HepG2 (cell line): ENCODE data around the gene SMARCC1. TPM values are rescaled to one million over a fixed set of nuclear protein-coding genes. Genes with fewer than 3 reads are reported as not detected.
A peak's percentile ranks its signal among the peaks of the same experiment; 100 is the strongest.

Experiments
- CHCHD3 ChIP-seq: sonication (generic); formaldehyde crosslinking; IDR thresholded peaks from 2 replicates; pipeline ENCODE4 v1.8.0; 2022; ENCODE audit warnings: mild to moderate bottlenecking, missing genetic modification reagents, moderate library complexity
- CHD4 ChIP-seq: fragments of 200-600 bp; sonication (generic); IDR thresholded peaks from 2 replicates; pipeline ENCODE4 v1.7.0; 2017; ENCODE audit warnings: mild to moderate bottlenecking, low read length, borderline replicate concordance
- ERF ChIP-seq: IDR thresholded peaks from 2 replicates; pipeline ENCODE4 v1.6.1; 2018; ENCODE audit warnings: missing biosample characterization, missing genetic modification reagents
- FOXO1 ChIP-seq: sonication (generic); formaldehyde crosslinking; IDR thresholded peaks from 2 replicates; pipeline ENCODE4 v1.4.0; 2020; ENCODE audit warnings: missing genetic modification reagents
- GPN1 ChIP-seq: sonication (generic); formaldehyde crosslinking; IDR thresholded peaks from 2 replicates; pipeline ENCODE4 v1.5.1; 2020; ENCODE audit warnings: missing genetic modification reagents, borderline replicate concordance
- KMT2A ChIP-seq: sonication (generic); formaldehyde crosslinking; IDR thresholded peaks from 2 replicates; pipeline ENCODE4 v1.4.0; 2020; ENCODE audit warnings: missing genetic modification reagents
- MBNL3 ChIP-seq: fragments of 250-450 bp; sonication (Bioruptor Pico); conservative IDR thresholded peaks from 2 replicates; pipeline ENCODE4 v1.8.0; 2022; ENCODE audit warnings: mild to moderate bottlenecking, inconsistent platforms
- PAF1 ChIP-seq: IDR thresholded peaks from 2 replicates; pipeline ENCODE4 v1.6.1; 2016; ENCODE audit warnings: missing genetic modification reagents, missing compliant biosample characterization
- PHF21A ChIP-seq: sonication (generic); formaldehyde crosslinking; IDR thresholded peaks from 2 replicates; pipeline ENCODE4 v1.5.0; 2020; ENCODE audit warnings: mild to moderate bottlenecking, missing genetic modification reagents
- POGZ ChIP-seq: sonication (generic); formaldehyde crosslinking; IDR thresholded peaks from 2 replicates; pipeline ENCODE4 v1.4.0; 2020; ENCODE audit warnings: mild to moderate bottlenecking, missing genetic modification reagents
- RORA ChIP-seq: sonication (generic); formaldehyde crosslinking; IDR thresholded peaks from 2 replicates; pipeline ENCODE4 v1.5.0; 2020; ENCODE audit warnings: mild to moderate bottlenecking, missing genetic modification reagents, moderate library complexity
- SMAD3 ChIP-seq: sonication (generic); formaldehyde crosslinking; IDR thresholded peaks from 2 replicates; pipeline ENCODE4 v1.4.0; 2020; ENCODE audit warnings: missing genetic modification reagents
- TOE1 ChIP-seq: sonication (generic); formaldehyde crosslinking; IDR thresholded peaks from 2 replicates; pipeline ENCODE4 v1.4.0; 2020; ENCODE audit warnings: mild to moderate bottlenecking, missing genetic modification reagents
- ZBTB1 ChIP-seq: sonication (generic); formaldehyde crosslinking; IDR thresholded peaks from 2 replicates; pipeline ENCODE4 v1.4.0; 2020; ENCODE audit warnings: missing genetic modification reagents, borderline replicate concordance
- ZBTB33 ChIP-seq: sonication (generic); formaldehyde crosslinking; IDR thresholded peaks from 2 replicates; pipeline ENCODE4 v1.4.0; 2020; ENCODE audit warnings: missing genetic modification reagents
- ZC3H13 ChIP-seq: sonication (generic); formaldehyde crosslinking; IDR thresholded peaks from 2 replicates; pipeline ENCODE4 v1.8.1; 2023; ENCODE audit warnings: mild to moderate bottlenecking, missing genetic modification reagents, moderate library complexity
- ZNF44 ChIP-seq: sonication (generic); formaldehyde crosslinking; IDR thresholded peaks from 2 replicates; pipeline ENCODE4 v1.5.1; 2020; ENCODE audit warnings: mild to moderate bottlenecking, missing genetic modification reagents
- ZNF558 ChIP-seq: sonication (generic); formaldehyde crosslinking; IDR thresholded peaks from 2 replicates; pipeline ENCODE4 v1.9.0; 2022; ENCODE audit warnings: mild to moderate bottlenecking, missing genetic modification reagents, borderline replicate concordance
- ZNF839 ChIP-seq: sonication (generic); formaldehyde crosslinking; IDR thresholded peaks from 2 replicates; pipeline ENCODE4 v1.4.0; 2020; ENCODE audit warnings: missing genetic modification reagents, mild to moderate bottlenecking, borderline replicate concordance
- ZNF879 ChIP-seq: sonication (generic); formaldehyde crosslinking; IDR thresholded peaks from 2 replicates; pipeline ENCODE4 v1.8.1; 2023; ENCODE audit warnings: missing genetic modification reagents
- ZSCAN25 ChIP-seq: sonication (generic); formaldehyde crosslinking; IDR thresholded peaks from 2 replicates; pipeline ENCODE4 v1.8.0; 2022; ENCODE audit warnings: mild to moderate bottlenecking, missing genetic modification reagents
- polyA plus RNA-seq, 8 experiments: library from polyadenylated mRNA; depleted of rRNA in 3 of 8; stranded (reverse) in 7 of 8; unstranded in 1 of 8; fragments of >200 nt; fragmentation: Illumina TruSeq in 4 of 8; extraction: Trizol in 4 of 8; gene quantifications; 2 replicates each; pipeline versions ENCODE4 v1.2.1 to v1.2.3, GENCODE V29; 2011 to 2016; ENCODE audit warnings: low read depth in 4 of 8, missing spikeins in 1 of 8, mixed read lengths in 1 of 8; ENCODE audit not compliant: insufficient read depth in 1 of 8
- total RNA-seq, 5 experiments: library from RNA; depleted of rRNA; stranded (reverse); fragments of >200 nt; fragmentation: Illumina TruSeq; extraction: Trizol; gene quantifications; 2 replicates each; pipeline ENCODE4 v1.2.3, GENCODE V29; 2016; ENCODE audit warnings: low read depth in 1 of 5
- TF ChIP-seq, protein P1 (sequence below): sonication (generic); formaldehyde crosslinking; IDR thresholded peaks from 2 replicates; pipeline ENCODE4 v1.8.0; 2022; ENCODE audit warnings: mild to moderate bottlenecking, missing genetic modification reagents, moderate library complexity
- TF ChIP-seq, protein P2 (sequence below): sonication (generic); formaldehyde crosslinking; IDR thresholded peaks from 2 replicates; pipeline ENCODE4 v1.4.0; 2020; ENCODE audit warnings: missing genetic modification reagents
- TF ChIP-seq, protein P3 (sequence below): IDR thresholded peaks from 2 replicates; pipeline ENCODE4 v1.6.1; 2016
- TF ChIP-seq, protein P4 (sequence below): sonication (generic); formaldehyde crosslinking; IDR thresholded peaks from 2 replicates; pipeline ENCODE4 v1.9.0; 2021; ENCODE audit warnings: missing genetic modification reagents, mild to moderate bottlenecking, borderline replicate concordance
- TF ChIP-seq, protein P5 (sequence below): IDR thresholded peaks from 2 replicates; pipeline ENCODE4 v1.6.1; 2016; ENCODE audit warnings: mild to moderate bottlenecking, missing biosample characterization, missing genetic modification reagents

Gene SMARCC1
- total and polyA plus RNA-seq, 2 of the 13 experiments (the other 11 are each of a cell fraction or from before 2014, with no cell fraction given): 47.9 to 58.4 TPM

DNA sequence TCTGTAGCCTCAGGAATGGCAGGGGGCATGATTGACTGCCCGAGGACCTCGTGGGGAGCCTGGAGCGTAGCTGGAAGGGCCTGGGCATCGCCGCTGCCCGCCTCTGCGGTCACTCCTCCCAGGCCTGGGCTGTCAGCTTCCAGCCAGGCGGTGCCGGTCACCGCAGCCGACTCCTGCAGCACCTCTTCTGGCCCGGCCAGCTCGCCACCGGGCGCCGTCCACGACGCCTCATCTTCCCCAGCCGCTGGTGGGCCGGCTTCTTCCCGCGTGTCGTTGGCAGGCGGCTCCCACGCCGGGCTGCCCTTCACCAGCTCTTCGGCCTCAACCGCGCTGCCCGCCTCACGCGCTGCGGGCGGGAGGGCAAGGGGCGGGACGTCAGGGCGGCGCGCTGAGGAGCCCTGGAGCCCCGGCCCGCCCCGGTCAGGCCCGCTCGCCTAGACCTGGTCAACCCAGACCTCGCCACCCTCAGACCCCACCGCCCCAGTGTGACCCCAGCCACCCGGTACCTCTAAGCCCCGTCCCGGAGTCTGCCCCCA, 204.0 kb downstream of the SMARCC1 start (continued):
- TF ChIP-seq MBNL3 (CRISPR knock-in tag) (no peak), ZNF44 (CRISPR knock-in tag) (no peak), ZNF879 (CRISPR knock-in tag) (no peak), KMT2A (CRISPR knock-in tag) (no peak), ZBTB1 (CRISPR knock-in tag) (no peak), SMAD3 (CRISPR knock-in tag) (no peak), CHD4 (no peak), FOXO1 (CRISPR knock-in tag) (no peak), PAF1 (no peak), GPN1 (CRISPR knock-in tag) (no peak), POGZ (CRISPR knock-in tag) (no peak), PHF21A (no peak), ZC3H13 (no peak), TOE1 (no peak), ZBTB33 (CRISPR knock-in tag) (no peak), RORA (CRISPR knock-in tag) (no peak), ZNF839 (CRISPR knock-in tag) (no peak), ZNF558 (CRISPR knock-in tag) (no peak), ZSCAN25 (CRISPR knock-in tag) (no peak), CHCHD3 (0 out of 2 replicates have a peak, but pooled peaks have one; percentile 65), ERF (peak; percentile 45; the same call in 1 of the 2 replicates)
- TF ChIP-seq, protein P1, sequence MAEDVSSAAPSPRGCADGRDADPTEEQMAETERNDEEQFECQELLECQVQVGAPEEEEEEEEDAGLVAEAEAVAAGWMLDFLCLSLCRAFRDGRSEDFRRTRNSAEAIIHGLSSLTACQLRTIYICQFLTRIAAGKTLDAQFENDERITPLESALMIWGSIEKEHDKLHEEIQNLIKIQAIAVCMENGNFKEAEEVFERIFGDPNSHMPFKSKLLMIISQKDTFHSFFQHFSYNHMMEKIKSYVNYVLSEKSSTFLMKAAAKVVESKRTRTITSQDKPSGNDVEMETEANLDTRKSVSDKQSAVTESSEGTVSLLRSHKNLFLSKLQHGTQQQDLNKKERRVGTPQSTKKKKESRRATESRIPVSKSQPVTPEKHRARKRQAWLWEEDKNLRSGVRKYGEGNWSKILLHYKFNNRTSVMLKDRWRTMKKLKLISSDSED (CRISPR knock-in tag): no peak
- TF ChIP-seq, protein P2, sequence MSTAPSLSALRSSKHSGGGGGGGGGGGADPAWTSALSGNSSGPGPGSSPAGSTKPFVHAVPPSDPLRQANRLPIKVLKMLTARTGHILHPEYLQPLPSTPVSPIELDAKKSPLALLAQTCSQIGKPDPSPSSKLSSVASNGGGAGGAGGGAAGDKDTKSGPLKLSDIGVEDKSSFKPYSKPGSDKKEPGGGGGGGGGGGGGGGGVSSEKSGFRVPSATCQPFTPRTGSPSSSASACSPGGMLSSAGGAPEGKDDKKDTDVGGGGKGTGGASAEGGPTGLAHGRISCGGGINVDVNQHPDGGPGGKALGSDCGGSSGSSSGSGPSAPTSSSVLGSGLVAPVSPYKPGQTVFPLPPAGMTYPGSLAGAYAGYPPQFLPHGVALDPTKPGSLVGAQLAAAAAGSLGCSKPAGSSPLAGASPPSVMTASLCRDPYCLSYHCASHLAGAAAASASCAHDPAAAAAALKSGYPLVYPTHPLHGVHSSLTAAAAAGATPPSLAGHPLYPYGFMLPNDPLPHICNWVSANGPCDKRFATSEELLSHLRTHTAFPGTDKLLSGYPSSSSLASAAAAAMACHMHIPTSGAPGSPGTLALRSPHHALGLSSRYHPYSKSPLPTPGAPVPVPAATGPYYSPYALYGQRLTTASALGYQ (CRISPR knock-in tag): no peak
- TF ChIP-seq, protein P3, sequence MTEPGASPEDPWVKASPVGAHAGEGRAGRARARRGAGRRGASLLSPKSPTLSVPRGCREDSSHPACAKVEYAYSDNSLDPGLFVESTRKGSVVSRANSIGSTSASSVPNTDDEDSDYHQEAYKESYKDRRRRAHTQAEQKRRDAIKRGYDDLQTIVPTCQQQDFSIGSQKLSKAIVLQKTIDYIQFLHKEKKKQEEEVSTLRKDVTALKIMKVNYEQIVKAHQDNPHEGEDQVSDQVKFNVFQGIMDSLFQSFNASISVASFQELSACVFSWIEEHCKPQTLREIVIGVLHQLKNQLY: no peak
- TF ChIP-seq, protein P4, sequence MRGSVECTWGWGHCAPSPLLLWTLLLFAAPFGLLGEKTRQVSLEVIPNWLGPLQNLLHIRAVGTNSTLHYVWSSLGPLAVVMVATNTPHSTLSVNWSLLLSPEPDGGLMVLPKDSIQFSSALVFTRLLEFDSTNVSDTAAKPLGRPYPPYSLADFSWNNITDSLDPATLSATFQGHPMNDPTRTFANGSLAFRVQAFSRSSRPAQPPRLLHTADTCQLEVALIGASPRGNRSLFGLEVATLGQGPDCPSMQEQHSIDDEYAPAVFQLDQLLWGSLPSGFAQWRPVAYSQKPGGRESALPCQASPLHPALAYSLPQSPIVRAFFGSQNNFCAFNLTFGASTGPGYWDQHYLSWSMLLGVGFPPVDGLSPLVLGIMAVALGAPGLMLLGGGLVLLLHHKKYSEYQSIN (CRISPR knock-in tag): no peak
- TF ChIP-seq, protein P5, sequence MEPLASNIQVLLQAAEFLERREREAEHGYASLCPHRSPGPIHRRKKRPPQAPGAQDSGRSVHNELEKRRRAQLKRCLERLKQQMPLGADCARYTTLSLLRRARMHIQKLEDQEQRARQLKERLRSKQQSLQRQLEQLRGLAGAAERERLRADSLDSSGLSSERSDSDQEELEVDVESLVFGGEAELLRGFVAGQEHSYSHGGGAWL (CRISPR knock-in tag): peak; percentile 77; the same call in 1 of the 2 replicates
